ENCODE results near the gene HDGF. TPM values are rescaled to one million over a fixed set of nuclear protein-coding genes. Genes with fewer than 3 reads are reported as not detected.

The HDGF gene
- total and polyA plus RNA-seq, 2 donors: 116 to 226 TPM

- Histone ChIP-seq H3K4me1 (ENCODE audit: control insufficient read depth in 2 of 2, insufficient read depth in 2 of 2, low read length in 2 of 2) (peaks cover 7 to 28% of the 10 kb centered on the region in 2 donors), H3K27me3 (ENCODE audit: control insufficient read depth in 2 of 2, insufficient read depth in 1 of 2, low read length in 1 of 2) (peaks cover 20 to 70% of the 10 kb centered on the region in 2 donors), H3K27ac (ENCODE audit: low read depth in 1 of 2, low read length in 1 of 2) (no peak overlapping the region), H3K36me3 (ENCODE audit: control insufficient read depth in 2 of 2, insufficient read depth in 2 of 2, low read length in 1 of 2) (no peaks in the 10 kb centered on the region), H3K9me3 (ENCODE audit: control insufficient read depth in 2 of 2, insufficient read depth in 1 of 2, low read length in 1 of 2) (no peaks in the 10 kb centered on the region), H3K4me3 (ENCODE audit: low read length in 2 of 2) (no peak overlapping the region)
- WGBS: 69% methylated on average over 8 of the region's 8 CpGs
- DNase-seq (ENCODE audit: low read depth in 6 of 9, low spot score in 9 of 9): peak in 2 of 9 donors; percentile 35 to 57
Measured at GRCh38 chr1:156700736-156701531, 50.5 kb downstream of the HDGF start.

GRCh38 chr1:156698995-156699394, 52.5 kb downstream of the HDGF start:
- no peak overlapping the region for H3K4me3 ChIP-seq (ENCODE audit: low read length in 2 of 2)
- H3K9me3 ChIP-seq (ENCODE audit: control insufficient read depth in 2 of 2, insufficient read depth in 1 of 2, low read length in 1 of 2): no peaks in the 10 kb centered on the region
- H3K4me1 ChIP-seq (ENCODE audit: control insufficient read depth in 2 of 2, insufficient read depth in 2 of 2, low read length in 2 of 2): peaks cover 0 to 19% of the 10 kb centered on the region in 2 donors
- WGBS: 80% methylated on average over 1 of the region's 1 CpG
- no peak overlapping the region for H3K27ac ChIP-seq (ENCODE audit: low read depth in 1 of 2, low read length in 1 of 2)
- peaks cover 8 to 60% of the 10 kb centered on the region in 2 donors for H3K27me3 ChIP-seq (ENCODE audit: control insufficient read depth in 2 of 2, insufficient read depth in 1 of 2, low read length in 1 of 2)
- no peak for DNase-seq (ENCODE audit: low read depth in 6 of 9, low spot score in 9 of 9)
- no peaks in the 10 kb centered on the region for H3K36me3 ChIP-seq (ENCODE audit: control insufficient read depth in 2 of 2, insufficient read depth in 2 of 2, low read length in 1 of 2)

GRCh38 chr1:156697481-156697880, 54.0 kb downstream of the HDGF start:
- Histone ChIP-seq H3K27ac (ENCODE audit: low read depth in 1 of 2, low read length in 1 of 2) (no peak overlapping the region), H3K9me3 (ENCODE audit: control insufficient read depth in 2 of 2, insufficient read depth in 1 of 2, low read length in 1 of 2) (no peaks in the 10 kb centered on the region), H3K36me3 (ENCODE audit: control insufficient read depth in 2 of 2, insufficient read depth in 2 of 2, low read length in 1 of 2) (no peaks in the 10 kb centered on the region), H3K27me3 (ENCODE audit: control insufficient read depth in 2 of 2, insufficient read depth in 1 of 2, low read length in 1 of 2) (peaks cover 6 to 60% of the 10 kb centered on the region in 2 donors), H3K4me1 (ENCODE audit: control insufficient read depth in 2 of 2, insufficient read depth in 2 of 2, low read length in 2 of 2) (peaks cover 4 to 34% of the 10 kb centered on the region in 2 donors), H3K4me3 (ENCODE audit: low read length in 2 of 2) (no peak overlapping the region)
- DNase-seq (ENCODE audit: low read depth in 6 of 9, low spot score in 9 of 9): no peak
- WGBS: 91% methylated on average over 8 of the region's 8 CpGs

- Histone ChIP-seq H3K36me3 (ENCODE audit: control insufficient read depth in 2 of 2, insufficient read depth in 2 of 2, low read length in 1 of 2) (no peaks in the 10 kb centered on the region), H3K4me1 (ENCODE audit: control insufficient read depth in 2 of 2, insufficient read depth in 2 of 2, low read length in 2 of 2) (peaks cover 4 to 41% of the 10 kb centered on the region in 2 donors), H3K9me3 (ENCODE audit: control insufficient read depth in 2 of 2, insufficient read depth in 1 of 2, low read length in 1 of 2) (no peaks in the 10 kb centered on the region), H3K27ac (ENCODE audit: low read depth in 1 of 2, low read length in 1 of 2) (no peak overlapping the region), H3K4me3 (ENCODE audit: low read length in 2 of 2) (no peak overlapping the region), H3K27me3 (ENCODE audit: control insufficient read depth in 2 of 2, insufficient read depth in 1 of 2, low read length in 1 of 2) (peaks cover 9 to 64% of the 10 kb centered on the region in 2 donors)
- no peak for DNase-seq (ENCODE audit: low read depth in 6 of 9, low spot score in 9 of 9)
- WGBS: 96% methylated on average over 8 of the region's 8 CpGs
Measured at GRCh38 chr1:156696755-156697154, 54.7 kb downstream of the HDGF start.

GRCh38 chr1:156694690-156694962, 56.8 kb downstream of the HDGF start:
- H3K27ac ChIP-seq (ENCODE audit: low read depth in 1 of 2, low read length in 1 of 2): no peak overlapping the region

GRCh38 chr1:156693848-156694689, 57.4 kb downstream of the HDGF start:
- no peak overlapping the region for H3K4me3 ChIP-seq (ENCODE audit: low read length in 2 of 2)
- peak overlapping the region in 1 of 2 donors; percentile 78 for H3K27ac ChIP-seq (ENCODE audit: low read depth in 1 of 2, low read length in 1 of 2)

More at GRCh38 chr1:156694690-156694962, 56.8 kb downstream of the HDGF start:
- H3K4me3 ChIP-seq (ENCODE audit: low read length in 2 of 2): no peak overlapping the region
- H3K36me3 ChIP-seq (ENCODE audit: control insufficient read depth in 2 of 2, insufficient read depth in 2 of 2, low read length in 1 of 2): no peaks in the 10 kb centered on the region
- WGBS: 97% methylated on average over 5 of the region's 5 CpGs
- peaks cover 21 to 73% of the 10 kb centered on the region in 2 donors for H3K27me3 ChIP-seq (ENCODE audit: control insufficient read depth in 2 of 2, insufficient read depth in 1 of 2, low read length in 1 of 2)
- peaks cover 5 to 35% of the 10 kb centered on the region in 2 donors for H3K4me1 ChIP-seq (ENCODE audit: control insufficient read depth in 2 of 2, insufficient read depth in 2 of 2, low read length in 2 of 2)
- no peak for DNase-seq (ENCODE audit: low read depth in 6 of 9, low spot score in 9 of 9)
- H3K9me3 ChIP-seq (ENCODE audit: control insufficient read depth in 2 of 2, insufficient read depth in 1 of 2, low read length in 1 of 2): no peaks in the 10 kb centered on the region

GRCh38 chr1:156692925-156693847, 58.3 kb downstream of the HDGF start:
- no peak overlapping the region for H3K4me3 ChIP-seq (ENCODE audit: low read length in 2 of 2)
- no peaks in the 10 kb centered on the region for H3K36me3 ChIP-seq (ENCODE audit: control insufficient read depth in 2 of 2, insufficient read depth in 2 of 2, low read length in 1 of 2)
- peaks cover 21 to 79% of the 10 kb centered on the region in 2 donors for H3K27me3 ChIP-seq (ENCODE audit: control insufficient read depth in 2 of 2, insufficient read depth in 1 of 2, low read length in 1 of 2)
- H3K4me1 ChIP-seq (ENCODE audit: control insufficient read depth in 2 of 2, insufficient read depth in 2 of 2, low read length in 2 of 2): peaks cover 8 to 44% of the 10 kb centered on the region in 2 donors
- peak in 1 of 9 donors; percentile 64 for DNase-seq (ENCODE audit: low read depth in 6 of 9, low spot score in 9 of 9)
- H3K9me3 ChIP-seq (ENCODE audit: control insufficient read depth in 2 of 2, insufficient read depth in 1 of 2, low read length in 1 of 2): no peaks in the 10 kb centered on the region
- WGBS: 40% methylated on average over 16 of the region's 16 CpGs
- peak overlapping the region in 1 of 2 donors; percentile 78 for H3K27ac ChIP-seq (ENCODE audit: low read depth in 1 of 2, low read length in 1 of 2)

More at GRCh38 chr1:156693848-156694689, 57.4 kb downstream of the HDGF start:
- no peak for DNase-seq (ENCODE audit: low read depth in 6 of 9, low spot score in 9 of 9)
- Histone ChIP-seq H3K4me1 (ENCODE audit: control insufficient read depth in 2 of 2, insufficient read depth in 2 of 2, low read length in 2 of 2) (peaks cover 8 to 41% of the 10 kb centered on the region in 2 donors), H3K9me3 (ENCODE audit: control insufficient read depth in 2 of 2, insufficient read depth in 1 of 2, low read length in 1 of 2) (no peaks in the 10 kb centered on the region), H3K36me3 (ENCODE audit: control insufficient read depth in 2 of 2, insufficient read depth in 2 of 2, low read length in 1 of 2) (no peaks in the 10 kb centered on the region), H3K27me3 (ENCODE audit: control insufficient read depth in 2 of 2, insufficient read depth in 1 of 2, low read length in 1 of 2) (peaks cover 21 to 75% of the 10 kb centered on the region in 2 donors)
- 92% methylated on average over 12 of the region's 12 CpGs for WGBS

- Histone ChIP-seq H3K4me1 (ENCODE audit: control insufficient read depth in 2 of 2, insufficient read depth in 2 of 2, low read length in 2 of 2) (peaks cover 8 to 44% of the 10 kb centered on the region in 2 donors), H3K27me3 (ENCODE audit: control insufficient read depth in 2 of 2, insufficient read depth in 1 of 2, low read length in 1 of 2) (peaks cover 21 to 77% of the 10 kb centered on the region in 2 donors), H3K9me3 (ENCODE audit: control insufficient read depth in 2 of 2, insufficient read depth in 1 of 2, low read length in 1 of 2) (no peaks in the 10 kb centered on the region), H3K36me3 (ENCODE audit: control insufficient read depth in 2 of 2, insufficient read depth in 2 of 2, low read length in 1 of 2) (no peaks in the 10 kb centered on the region), H3K27ac (ENCODE audit: low read depth in 1 of 2, low read length in 1 of 2) (peak overlapping the region; percentile 21 to 60), H3K4me3 (ENCODE audit: low read length in 2 of 2) (no peak overlapping the region)
- no peak for DNase-seq (ENCODE audit: low read depth in 6 of 9, low spot score in 9 of 9)
- 5% methylated on average over 13 of the region's 13 CpGs for WGBS
Measured at GRCh38 chr1:156692441-156692924, 59.0 kb downstream of the HDGF start.
